HG03097 (cell line): Measurements from ENCODE around the gene BLVRB.
"Not testable (repeated sequence)": the region's sequence is repeated elsewhere in the genome, so short reads cannot be mapped to it uniquely, and the experiment has no call there.

Source experiments
- ATAC-seq: cut with Tn5 transposase; IDR thresholded peaks from one replicate; pipeline ENCODE4 v1.9.1; 2021; ENCODE audit not compliant: unreplicated experiment, low FRiP score

The BLVRB gene

GRCh38 chr19:40492274-40492673, 26.7 kb upstream of the BLVRB start:
- ATAC-seq: no peak

- no peak for ATAC-seq
These were observed 24.3 kb upstream of the BLVRB start for GRCh38 chr19:40489882-40490230.

GRCh38 chr19:40486017-40486416, 20.5 kb upstream of the BLVRB start:
- ATAC-seq: no peak

GRCh38 chr19:40475878-40476644, 10.5 kb upstream of the BLVRB start:
- not testable (repeated sequence) for ATAC-seq

GRCh38 chr19:40474737-40475136, 9.2 kb upstream of the BLVRB start:
- no peak for ATAC-seq

GRCh38 chr19:40472516-40472915, 7.0 kb upstream of the BLVRB start:
- ATAC-seq: no peak

- no peak for ATAC-seq
These were observed 5.6 kb upstream of the BLVRB start for GRCh38 chr19:40471111-40471510.

GRCh38 chr19:40469011-40469410, 3.5 kb upstream of the BLVRB start:
- ATAC-seq: no peak

- no peak for ATAC-seq
These were observed 1.6 kb upstream of the BLVRB start, which contains the start of gene SPTBN4 for GRCh38 chr19:40466985-40467734. SPTBN4 (plus strand) TSS chr19:40467001; CDS start chr19:40472622, 5,621 bp downstream.

GRCh38 chr19:40466219-40466984, 857 bp upstream of the BLVRB start:
- ATAC-seq: no peak

GRCh38 chr19:40465025-40465556, 454 bp downstream of the BLVRB start:
- ATAC-seq: no peak

- ATAC-seq: no peak
These were observed 1.2 kb downstream of the BLVRB start for GRCh38 chr19:40464059-40465024.

- not testable (repeated sequence) for ATAC-seq
These were observed 1.9 kb downstream of the BLVRB start for GRCh38 chr19:40463587-40464037.

GRCh38 chr19:40461669-40462221, 3.8 kb downstream of the BLVRB start:
- ATAC-seq: no peak

GRCh38 chr19:40460185-40460584, 5.4 kb downstream of the BLVRB start:
- ATAC-seq: no peak

GRCh38 chr19:40458597-40458974, 7.0 kb downstream of the BLVRB start:
- ATAC-seq: no peak

GRCh38 chr19:40457953-40458596, 7.5 kb downstream of the BLVRB start:
- ATAC-seq: no peak

- ATAC-seq: no peak
These were observed 8.5 kb downstream of the BLVRB start for GRCh38 chr19:40457048-40457447.

- ATAC-seq: not testable (repeated sequence)
These were observed 11.6 kb downstream of the BLVRB start for GRCh38 chr19:40453943-40454342.
